HG03025 (cell line): ENCODE measurements around the gene NEO1.
"Not testable (repeated sequence)": the region's sequence is repeated elsewhere in the genome, so short reads cannot be mapped to it uniquely, and the experiment has no call there.

ENCODE experiments used
- ATAC-seq: cut with Tn5 transposase; IDR thresholded peaks from one replicate; pipeline ENCODE4 v1.9.1; 2021; ENCODE audit warnings: mild to moderate bottlenecking, moderate library complexity; ENCODE audit not compliant: unreplicated experiment, low FRiP score

NEO1 gene

DNA sequence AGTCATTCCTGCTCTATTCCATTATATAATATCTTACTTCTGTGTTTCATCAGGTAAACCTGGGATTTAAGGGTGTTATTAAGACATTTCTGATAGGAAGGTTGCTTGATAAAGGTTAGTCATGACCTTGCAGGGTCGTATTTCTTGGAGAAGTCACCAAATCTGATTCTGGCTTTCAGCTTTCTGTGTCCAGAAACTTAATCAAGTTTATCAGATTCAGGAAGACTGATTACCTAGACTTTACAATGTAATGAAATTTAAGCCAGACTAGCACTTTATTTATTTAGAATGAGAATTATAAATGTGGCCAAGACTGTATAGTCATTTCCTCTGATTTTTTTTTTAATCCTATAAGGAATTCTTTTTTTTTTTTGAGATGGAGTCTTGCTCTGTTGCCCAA, 81.9 kb downstream of the NEO1 start:
- ATAC-seq: no peak

DNA sequence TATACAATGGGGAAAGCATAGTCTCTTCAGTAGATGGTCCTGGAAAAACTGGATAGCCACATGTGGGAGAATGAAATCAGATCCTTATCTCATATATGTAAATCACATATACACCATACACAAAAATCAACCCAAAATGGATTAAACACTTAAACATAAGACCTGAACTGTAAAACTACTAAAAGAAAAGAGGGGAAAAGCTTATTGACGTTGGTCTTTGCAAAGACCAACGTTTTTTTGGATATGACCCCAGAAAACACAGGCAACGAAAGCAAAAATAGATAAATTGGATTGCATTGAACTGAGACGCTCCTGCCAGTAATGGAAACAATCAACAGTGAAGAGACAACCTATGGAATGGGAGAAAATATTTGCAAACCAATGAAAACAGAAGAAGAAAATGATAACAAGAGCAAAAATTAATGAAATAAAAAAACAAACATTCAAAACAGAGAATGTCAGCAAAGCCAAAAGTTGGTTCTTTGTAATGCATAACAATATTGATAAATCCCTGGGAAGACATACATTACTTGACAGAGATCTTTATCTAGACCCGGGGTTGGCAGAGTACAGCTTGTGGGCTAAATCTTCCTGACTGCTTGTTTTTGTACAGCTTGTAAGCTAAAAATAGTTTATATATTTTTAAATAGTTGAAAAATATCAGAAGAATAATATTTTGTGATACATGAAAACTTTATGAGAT, 86.9 kb downstream of the NEO1 start:
- no peak for ATAC-seq

DNA sequence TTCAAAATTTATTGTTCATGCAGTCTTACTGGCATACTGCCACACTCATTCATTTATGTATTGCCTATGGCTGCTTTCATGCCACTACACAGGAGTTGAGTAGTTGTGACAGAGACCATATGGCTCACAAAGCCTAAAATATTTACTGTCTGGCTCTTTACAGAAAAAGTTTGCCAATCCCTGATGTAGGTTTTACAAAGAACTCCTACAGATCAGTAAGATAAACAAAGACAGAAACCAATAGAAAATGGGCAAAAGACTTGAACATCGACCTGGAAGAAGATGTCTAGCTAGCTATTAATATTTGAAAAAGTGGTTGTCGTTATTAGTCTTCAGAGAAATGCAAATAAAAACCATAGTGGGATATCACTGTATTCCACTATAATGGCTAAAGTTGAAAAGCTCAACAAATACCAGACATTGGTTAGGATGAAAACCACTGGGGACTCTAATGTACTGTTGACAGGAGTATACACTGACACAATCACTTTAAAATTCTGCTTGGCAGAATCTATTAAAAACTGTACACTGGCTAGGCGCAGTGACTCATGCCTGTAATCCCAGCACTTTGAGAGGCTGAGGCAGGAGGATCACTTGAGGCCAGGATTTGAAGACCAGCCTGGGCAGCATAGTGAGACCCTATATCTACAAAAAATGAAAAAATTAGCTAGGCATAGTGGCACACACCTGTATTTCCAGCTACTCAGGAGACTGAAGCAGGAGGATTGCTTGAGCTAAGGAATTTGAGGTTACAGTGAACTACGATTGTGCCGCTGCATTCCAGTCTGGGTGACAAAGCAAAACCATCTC, 87.7 kb downstream of the NEO1 start:
- ATAC-seq: no peak

- no peak for ATAC-seq
Observed at GRCh38 chr15:73141216-73141900, 89.1 kb downstream of the NEO1 start.

DNA sequence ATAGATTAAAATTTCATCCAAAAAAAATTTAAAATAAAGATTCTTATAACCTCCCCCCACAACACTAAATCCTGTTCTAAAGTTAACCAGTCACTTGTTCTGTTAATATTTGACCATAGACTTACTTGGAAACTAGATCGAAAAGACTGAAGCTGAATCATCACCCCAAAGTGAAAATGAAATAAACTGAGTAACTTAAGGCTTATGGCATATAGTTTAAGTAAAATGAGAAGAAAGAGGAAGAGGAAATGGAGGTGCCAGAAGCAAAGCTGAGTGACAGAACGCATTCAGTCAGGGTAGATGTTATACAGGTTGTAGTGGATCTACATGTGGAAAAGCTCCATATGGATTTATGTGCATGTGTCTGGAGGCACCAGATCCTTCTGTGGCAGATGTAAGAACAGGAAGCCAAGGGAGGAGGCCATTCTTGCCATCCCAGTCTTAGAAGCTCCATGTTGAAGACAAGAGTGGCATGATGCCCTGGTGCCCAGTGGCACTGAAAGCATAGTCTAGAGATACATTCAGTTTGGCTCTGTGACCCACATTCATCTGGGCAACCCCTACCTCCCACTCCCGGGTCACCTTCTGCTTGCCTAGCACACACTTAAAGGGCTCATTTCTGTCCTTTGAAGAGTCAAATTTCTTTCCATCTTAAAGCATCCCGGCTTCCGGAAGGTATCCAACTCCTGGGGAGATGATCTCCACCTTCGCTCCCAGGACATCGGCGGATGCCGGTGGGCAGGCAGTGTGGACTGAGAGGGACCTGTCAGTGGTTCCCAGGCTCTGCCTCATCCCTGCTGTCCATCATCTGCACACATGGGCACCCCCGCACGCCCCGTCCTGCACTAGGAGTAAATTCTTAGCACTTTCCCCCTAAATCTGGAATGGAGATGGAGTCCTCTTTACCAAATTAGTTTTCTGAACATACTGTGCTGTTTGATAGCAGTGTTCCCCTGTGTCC, 90.8 kb downstream of the NEO1 start:
- ATAC-seq: no peak

- ATAC-seq: no peak
Observed at GRCh38 chr15:73143763-73144155, 91.5 kb downstream of the NEO1 start.

DNA sequence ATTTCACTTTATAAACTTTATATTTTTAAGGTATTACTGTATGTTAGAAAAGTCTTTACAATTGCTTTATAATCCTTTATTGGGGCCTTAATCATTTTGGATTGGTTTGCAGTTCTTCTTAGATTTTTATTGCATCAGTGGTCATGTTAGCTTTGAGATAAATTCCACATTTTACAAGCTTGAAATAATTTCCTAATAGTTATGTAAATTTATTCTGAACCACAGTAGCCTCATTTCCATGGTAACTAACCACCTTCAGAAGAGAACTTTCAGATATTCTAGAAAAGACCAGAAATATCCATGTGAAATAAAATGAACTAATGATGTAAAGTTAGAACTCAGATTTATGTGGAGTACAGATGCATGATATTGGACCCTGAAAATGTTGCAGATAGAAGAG, 94.2 kb downstream of the NEO1 start:
- ATAC-seq: no peak

- ATAC-seq: no peak
Observed at GRCh38 chr15:73150831-73151230, 98.6 kb downstream of the NEO1 start.

- no peak for ATAC-seq
Observed at GRCh38 chr15:73153024-73153423, 100.8 kb downstream of the NEO1 start.

GRCh38 chr15:73153447-73153846, 101.2 kb downstream of the NEO1 start:
- ATAC-seq: no peak

DNA sequence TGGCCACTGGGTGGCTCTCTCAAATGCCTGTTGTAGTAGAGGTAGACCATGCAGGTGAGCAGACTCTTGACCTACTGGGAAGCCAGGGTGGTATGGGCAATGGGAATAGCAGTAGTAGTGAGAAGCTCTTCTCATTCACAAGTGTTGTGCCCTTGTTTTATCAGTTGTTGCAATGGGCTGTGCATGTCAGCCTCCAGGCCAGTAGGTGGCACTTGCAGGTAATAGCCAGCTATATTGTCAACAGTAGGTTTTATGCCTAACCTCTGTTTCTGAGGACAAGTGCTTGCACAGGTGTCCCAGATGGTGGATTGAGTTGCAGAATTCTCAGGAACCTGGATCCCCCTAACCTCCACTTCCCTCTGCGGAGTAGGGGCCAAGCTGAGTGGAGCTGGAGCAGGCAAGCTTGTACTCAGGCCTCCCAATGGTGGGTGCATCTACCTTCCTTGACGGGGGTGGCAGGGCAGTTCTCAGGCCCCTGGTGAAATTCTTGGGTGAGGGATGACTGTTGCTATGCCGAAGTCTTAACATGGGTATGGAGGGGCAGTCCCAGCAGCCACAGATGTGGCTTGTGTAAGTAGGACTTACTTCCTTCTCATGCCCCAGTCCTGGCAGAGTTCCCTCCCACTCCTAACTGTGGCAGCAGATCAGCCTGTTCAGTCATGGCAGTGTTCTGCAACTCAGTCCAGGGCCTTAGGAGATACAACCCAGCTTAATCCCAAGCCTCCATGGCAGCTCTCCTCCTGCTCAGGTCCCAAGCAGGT, 104.3 kb downstream of the NEO1 start:
- ATAC-seq: no peak

DNA sequence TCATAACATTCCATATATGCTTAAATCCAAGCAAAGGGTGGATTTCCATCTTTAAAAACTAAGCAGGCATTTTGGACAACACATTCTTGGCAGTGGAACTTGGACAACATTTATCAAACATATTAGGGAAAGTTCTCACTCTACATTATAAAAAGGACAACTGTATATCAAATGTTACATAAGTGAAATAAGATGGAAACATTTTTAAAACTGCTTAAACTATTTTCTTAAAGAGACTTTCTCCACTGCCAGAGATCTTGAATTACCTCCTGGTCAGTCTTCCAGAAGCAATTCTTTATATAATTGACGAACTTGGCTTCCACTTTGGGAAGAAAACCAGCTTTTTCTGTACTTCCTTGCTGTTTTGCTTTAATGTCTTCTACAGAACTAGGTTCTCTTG, 109.3 kb downstream of the NEO1 start:
- no peak for ATAC-seq

GRCh38 chr15:73165435-73165834, 113.2 kb downstream of the NEO1 start:
- no peak for ATAC-seq

GRCh38 chr15:73165844-73166243, 113.6 kb downstream of the NEO1 start:
- no peak for ATAC-seq

DNA sequence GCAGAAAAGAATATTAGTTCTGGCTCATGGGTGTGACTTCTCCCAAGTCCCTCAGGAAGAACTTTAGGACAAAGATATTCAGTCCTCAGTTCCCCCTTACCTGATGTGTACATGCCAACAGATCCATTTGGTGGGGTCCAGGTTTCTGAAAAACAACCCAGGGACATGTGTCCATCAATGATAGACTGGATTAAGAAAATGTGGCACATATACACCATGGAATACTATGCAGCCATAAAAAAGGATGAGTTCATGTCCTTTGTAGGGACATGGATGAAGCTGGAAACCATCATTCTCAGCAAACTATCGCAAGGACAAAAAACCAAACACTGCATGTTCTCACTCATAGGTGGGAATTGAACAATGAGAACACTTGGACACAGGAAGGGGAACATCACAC, 114.4 kb downstream of the NEO1 start:
- not testable (repeated sequence) for ATAC-seq

- no peak for ATAC-seq
Observed at GRCh38 chr15:73168487-73168886, 116.2 kb downstream of the NEO1 start.

DNA sequence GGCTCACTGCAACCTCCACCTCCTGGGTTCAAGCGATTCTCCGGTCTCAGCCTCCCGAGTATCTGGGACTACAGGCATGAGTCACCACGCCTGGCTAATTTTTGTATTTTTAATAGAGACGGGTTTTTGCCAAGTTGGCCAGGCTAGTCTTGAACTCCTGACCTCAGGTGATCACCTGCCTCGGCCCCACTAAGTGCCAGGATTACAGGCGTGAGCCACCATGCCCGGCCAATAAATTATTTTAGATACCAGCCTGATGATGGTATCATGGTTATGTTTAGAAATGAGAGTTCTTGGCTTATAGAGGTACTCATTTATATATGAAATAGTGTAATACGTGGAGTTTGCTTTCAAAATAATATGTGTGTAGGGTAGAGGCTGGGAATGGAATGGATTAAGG, 119.4 kb downstream of the NEO1 start:
- no peak for ATAC-seq

DNA sequence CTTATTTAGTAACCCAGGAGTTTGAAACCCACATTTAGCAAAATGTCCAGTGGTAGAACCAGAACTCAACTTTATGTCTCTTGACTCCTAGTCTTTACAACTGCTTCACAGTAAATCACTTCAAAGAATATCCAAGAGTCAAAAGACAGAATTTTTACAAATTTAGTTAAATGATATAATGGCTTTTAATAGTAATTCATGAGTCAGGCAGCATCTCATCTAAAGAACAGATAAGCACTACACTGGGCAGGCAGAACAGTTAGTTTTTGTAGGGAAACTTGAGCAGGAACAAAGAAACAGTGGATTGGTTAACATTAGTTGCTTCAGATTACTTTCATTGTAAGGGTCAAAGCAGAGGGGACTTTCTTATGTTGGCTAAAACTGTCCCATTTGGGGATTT, 120.2 kb downstream of the NEO1 start:
- ATAC-seq: no peak

- ATAC-seq: no peak
Observed at GRCh38 chr15:73174171-73174570, 121.9 kb downstream of the NEO1 start.

- ATAC-seq: no peak
Observed at GRCh38 chr15:73175382-73175781, 123.1 kb downstream of the NEO1 start.
